K562 (cell line): ENCODE results near the gene GNAI2. TPM values are rescaled to one million over a fixed set of nuclear protein-coding genes. Genes with fewer than 3 reads are reported as not detected.

Experiments
- CSDE1 ChIP-seq, 2 experiments: fragments of 450-650 bp; IDR thresholded peaks; 2 replicates each; pipeline ENCODE4 v1.6.1; 2016; ENCODE audit warnings: mild to moderate bottlenecking in 1 of 2
- FOXJ3 ChIP-seq: sonication (generic); formaldehyde crosslinking; IDR thresholded peaks from 2 replicates; pipeline ENCODE4 v1.4.0; 2020; ENCODE audit warnings: mild to moderate bottlenecking, missing genetic modification reagents
- GABPA ChIP-seq: fragments of 200-800 bp; sonication (Bioruptor generic); conservative IDR thresholded peaks from 2 replicates; pipeline ENCODE4 v1.6.1; 2016; ENCODE audit warnings: low read depth, missing genetic modification characterization, missing compliant biosample characterization
- GTF2E2 ChIP-seq: fragments of 200-800 bp; sonication (Bioruptor generic); IDR thresholded peaks from 2 replicates; pipeline ENCODE4 v1.6.1; 2016; ENCODE audit warnings: missing genetic modification characterization, missing compliant biosample characterization
- HDAC2 ChIP-seq: fragments of 450-650 bp; IDR thresholded peaks from 2 replicates; pipeline ENCODE4 v1.6.1; 2016; ENCODE audit warnings: mild to moderate bottlenecking
- HDAC8 ChIP-seq: fragments of 450-650 bp; IDR thresholded peaks from 2 replicates; pipeline ENCODE4 v1.6.1; 2016; ENCODE audit warnings: mild to moderate bottlenecking, missing genetic modification characterization, moderate library complexity, missing compliant biosample characterization
- HNRNPLL ChIP-seq: fragments of 200-400 bp; formaldehyde crosslinking; IDR thresholded peaks from 2 replicates; pipeline ENCODE4 v1.6.1; 2017; ENCODE audit warnings: low read length, low read depth, mild to moderate bottlenecking; ENCODE audit not compliant: poor library complexity, severe bottlenecking
- KLF16 ChIP-seq: IDR thresholded peaks from 2 replicates; pipeline ENCODE4 v1.6.1; 2016; ENCODE audit warnings: antibody characterized with exemption
- NFE2L1 ChIP-seq: fragments of 450-650 bp; IDR thresholded peaks from 2 replicates; pipeline ENCODE4 v1.6.1; 2016; ENCODE audit warnings: missing genetic modification characterization, low read depth, mild to moderate bottlenecking, missing compliant biosample characterization, moderate library complexity, borderline replicate concordance
- PHF8 ChIP-seq: fragments of 200-600 bp; sonication (generic); IDR thresholded peaks from 2 replicates; pipeline ENCODE4 v1.6.1; 2012; ENCODE audit warnings: mixed run types, mild to moderate bottlenecking, inconsistent platforms, low read length, moderate library complexity, borderline replicate concordance
- RAD21 ChIP-seq, 2 experiments: fragments of 250-450 bp in 1 of 2; fragments of 450-650 bp in 1 of 2; sonication (Bioruptor Pico) in 1 of 2; formaldehyde crosslinking in 1 of 2; IDR thresholded peaks in 1 of 2; conservative IDR thresholded peaks in 1 of 2; 2 replicates each; pipeline versions ENCODE4 v1.4.0 to v1.8.0; 2020 to 2022; ENCODE audit warnings: mild to moderate bottlenecking in 2 of 2, moderate library complexity in 1 of 2
- SPI1 ChIP-seq: IDR thresholded peaks from 2 replicates; pipeline ENCODE4 v1.6.1; 2011; ENCODE audit warnings: low read depth, low read length, control low read depth, borderline replicate concordance
- SREBF2 ChIP-seq: sonication (generic); formaldehyde crosslinking; IDR thresholded peaks from 2 replicates; pipeline ENCODE4 v1.4.0; 2020; ENCODE audit warnings: mild to moderate bottlenecking, missing genetic modification reagents
- XRCC5 ChIP-seq: fragments of 200-400 bp; formaldehyde crosslinking; IDR thresholded peaks from 2 replicates; pipeline ENCODE4 v1.6.1; 2017; ENCODE audit warnings: low read depth, mild to moderate bottlenecking, low read length
- ZBTB17 ChIP-seq: fragments of 450-650 bp; formaldehyde crosslinking; IDR thresholded peaks from 2 replicates; pipeline ENCODE4 v1.4.0; 2020; ENCODE audit warnings: mild to moderate bottlenecking
- ZBTB7A ChIP-seq: IDR thresholded peaks from 2 replicates; pipeline ENCODE4 v1.6.1; 2011; ENCODE audit warnings: low read depth, mild to moderate bottlenecking, low read length, moderate library complexity, borderline replicate concordance; ENCODE audit not compliant: control insufficient read depth
- ZNF263 ChIP-seq: sonication (generic); formaldehyde crosslinking; IDR thresholded peaks from 2 replicates; pipeline ENCODE4 v1.8.0; 2022; ENCODE audit warnings: mild to moderate bottlenecking, missing genetic modification reagents, borderline replicate concordance
- polyA plus RNA-seq, 8 experiments: library from polyadenylated mRNA; depleted of rRNA in 4 of 8; stranded (reverse) in 5 of 8; unstranded in 3 of 8; fragments of >200 nt; fragmentation: Nextera tagmentation in 2 of 8; fragmentation: Illumina TruSeq in 1 of 8; extraction: Ambion mirVana in 2 of 8; extraction: Trizol in 1 of 8; gene quantifications; 2 replicates each; pipeline versions ENCODE4 v1.2.1 to v1.2.3, GENCODE V29; 2011 to 2014; ENCODE audit warnings: inconsistent platforms in 1 of 8, missing spikeins in 1 of 8
- total RNA-seq, 7 experiments: library from RNA; depleted of rRNA in 6 of 7; stranded (reverse); fragments of >200 nt in 6 of 7; fragmentation: Illumina TruSeq in 2 of 7; extraction: Trizol in 2 of 7; gene quantifications; 2 replicates each; pipeline versions ENCODE4 v1.2.1 to v1.2.3, GENCODE V29; 2011 to 2021; ENCODE audit warnings: low replicate concordance in 1 of 7
- TF ChIP-seq, protein P1 (sequence below): fragments of 450-650 bp; formaldehyde crosslinking; IDR thresholded peaks from 2 replicates; pipeline ENCODE4 v1.4.0; 2020; ENCODE audit warnings: mild to moderate bottlenecking, moderate library complexity
- TF ChIP-seq, protein P2 (sequence below): IDR thresholded peaks from 3 replicates; pipeline ENCODE4 v1.6.1; 2011; ENCODE audit warnings: borderline replicate concordance, mild to moderate bottlenecking, moderate library complexity; ENCODE audit not compliant: insufficient read length; ENCODE audit errors: extremely low read depth
- TF ChIP-seq, protein P3 (sequence below): sonication (generic); formaldehyde crosslinking; IDR thresholded peaks from 2 replicates; pipeline ENCODE4 v1.8.0; 2022; ENCODE audit warnings: missing genetic modification reagents, mild to moderate bottlenecking, moderate library complexity, borderline replicate concordance
- TF ChIP-seq, protein P4 (sequence below): fragments of 250-450 bp; sonication (Bioruptor Pico); IDR thresholded peaks from 2 replicates; pipeline ENCODE4 v1.8.0; 2021; ENCODE audit warnings: borderline replicate concordance, mild to moderate bottlenecking, moderate library complexity; ENCODE audit not compliant: poor library complexity, severe bottlenecking

The GNAI2 gene
- total and polyA plus RNA-seq, 9 of the 15 experiments (the other 6 are each of a cell fraction or from before 2014, with no cell fraction given): 1.1 to 72.2 (median 42.7) TPM

DNA sequence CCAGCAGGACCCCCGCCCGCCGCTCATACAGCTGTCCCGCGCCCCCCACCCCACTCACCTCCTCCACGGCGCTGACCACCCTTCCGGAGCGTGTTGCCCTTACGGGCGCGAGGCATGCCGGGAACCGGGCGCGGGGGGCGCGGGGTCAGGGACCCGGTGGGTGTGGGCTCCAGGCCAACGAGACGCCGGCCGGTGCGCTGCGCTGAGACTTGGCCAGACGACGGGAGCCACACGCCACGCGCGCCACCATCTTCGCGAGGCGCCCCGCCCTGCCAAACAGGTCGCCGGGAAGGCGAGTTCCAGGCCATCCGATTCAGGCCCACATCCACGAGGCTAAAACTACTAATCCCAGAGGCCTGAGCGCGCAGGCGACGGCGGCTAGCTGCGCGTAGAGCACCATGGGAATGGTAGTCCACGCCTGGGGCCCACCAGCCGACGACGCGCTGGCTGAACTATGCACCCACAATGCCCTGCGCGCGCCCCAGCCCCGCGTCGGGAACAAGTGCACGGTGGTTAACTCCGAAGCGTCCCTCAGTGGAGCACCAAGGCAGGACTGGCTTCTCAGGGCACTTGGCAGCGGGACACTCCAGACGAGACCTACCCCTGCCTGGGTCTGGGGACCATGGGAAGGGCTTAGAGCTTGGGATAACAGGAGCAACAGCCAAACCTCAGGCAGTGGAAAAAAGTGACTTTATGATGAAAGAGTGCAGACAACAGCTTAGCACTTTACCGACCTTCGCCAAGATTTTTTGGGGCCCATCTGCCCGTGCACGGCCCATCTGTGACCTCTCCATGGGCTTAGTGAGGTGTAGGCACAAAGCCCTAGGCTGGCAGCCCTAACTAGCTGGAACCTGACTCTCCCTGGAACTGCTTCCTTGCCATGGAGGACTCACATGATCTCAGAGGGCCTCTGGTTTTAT lies 56.4 kb downstream of the GNAI2 start, which contains the start of gene IFRD2 (continued):
- TF ChIP-seq, protein P1, sequence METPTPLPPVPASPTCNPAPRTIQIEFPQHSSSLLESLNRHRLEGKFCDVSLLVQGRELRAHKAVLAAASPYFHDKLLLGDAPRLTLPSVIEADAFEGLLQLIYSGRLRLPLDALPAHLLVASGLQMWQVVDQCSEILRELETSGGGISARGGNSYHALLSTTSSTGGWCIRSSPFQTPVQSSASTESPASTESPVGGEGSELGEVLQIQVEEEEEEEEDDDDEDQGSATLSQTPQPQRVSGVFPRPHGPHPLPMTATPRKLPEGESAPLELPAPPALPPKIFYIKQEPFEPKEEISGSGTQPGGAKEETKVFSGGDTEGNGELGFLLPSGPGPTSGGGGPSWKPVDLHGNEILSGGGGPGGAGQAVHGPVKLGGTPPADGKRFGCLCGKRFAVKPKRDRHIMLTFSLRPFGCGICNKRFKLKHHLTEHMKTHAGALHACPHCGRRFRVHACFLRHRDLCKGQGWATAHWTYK: peak; percentile 95
- TF ChIP-seq SPI1 (no peak), FOXJ3 (CRISPR knock-in tag) (no peak), ZBTB17 (CRISPR knock-in tag) (peak; percentile 87), GABPA (tag) (peak; percentile 63), XRCC5 (no peak; the same call in 1 of the 2 replicates), KLF16 (no peak), RAD21 (CRISPR knock-in tag; conservative IDR thresholded peaks at IDR 0.05 in 1 of 2, IDR thresholded peaks at IDR 0.05 in 1 of 2) (no peak), GTF2E2 (tag) (no peak), CSDE1 (IDR thresholded peaks at IDR 0.05) (no peak), ZNF263 (CRISPR knock-in tag) (peak; percentile 56; the same call in 1 of the 2 replicates), NFE2L1 (no peak), HDAC2 (no peak), PHF8 (peak; percentile 62; the same call in 1 of the 2 replicates), SREBF2 (CRISPR knock-in tag) (no peak), HNRNPLL (no peak), ZBTB7A (peak; percentile 77; the same call in 1 of the 2 replicates), HDAC8 (peak; percentile 79; the same call in 1 of the 2 replicates)
- TF ChIP-seq, protein P2, sequence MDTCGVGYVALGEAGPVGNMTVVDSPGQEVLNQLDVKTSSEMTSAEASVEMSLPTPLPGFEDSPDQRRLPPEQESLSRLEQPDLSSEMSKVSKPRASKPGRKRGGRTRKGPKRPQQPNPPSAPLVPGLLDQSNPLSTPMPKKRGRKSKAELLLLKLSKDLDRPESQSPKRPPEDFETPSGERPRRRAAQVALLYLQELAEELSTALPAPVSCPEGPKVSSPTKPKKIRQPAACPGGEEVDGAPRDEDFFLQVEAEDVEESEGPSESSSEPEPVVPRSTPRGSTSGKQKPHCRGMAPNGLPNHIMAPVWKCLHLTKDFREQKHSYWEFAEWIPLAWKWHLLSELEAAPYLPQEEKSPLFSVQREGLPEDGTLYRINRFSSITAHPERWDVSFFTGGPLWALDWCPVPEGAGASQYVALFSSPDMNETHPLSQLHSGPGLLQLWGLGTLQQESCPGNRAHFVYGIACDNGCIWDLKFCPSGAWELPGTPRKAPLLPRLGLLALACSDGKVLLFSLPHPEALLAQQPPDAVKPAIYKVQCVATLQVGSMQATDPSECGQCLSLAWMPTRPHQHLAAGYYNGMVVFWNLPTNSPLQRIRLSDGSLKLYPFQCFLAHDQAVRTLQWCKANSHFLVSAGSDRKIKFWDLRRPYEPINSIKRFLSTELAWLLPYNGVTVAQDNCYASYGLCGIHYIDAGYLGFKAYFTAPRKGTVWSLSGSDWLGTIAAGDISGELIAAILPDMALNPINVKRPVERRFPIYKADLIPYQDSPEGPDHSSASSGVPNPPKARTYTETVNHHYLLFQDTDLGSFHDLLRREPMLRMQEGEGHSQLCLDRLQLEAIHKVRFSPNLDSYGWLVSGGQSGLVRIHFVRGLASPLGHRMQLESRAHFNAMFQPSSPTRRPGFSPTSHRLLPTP: no peak
- TF ChIP-seq, protein P3, sequence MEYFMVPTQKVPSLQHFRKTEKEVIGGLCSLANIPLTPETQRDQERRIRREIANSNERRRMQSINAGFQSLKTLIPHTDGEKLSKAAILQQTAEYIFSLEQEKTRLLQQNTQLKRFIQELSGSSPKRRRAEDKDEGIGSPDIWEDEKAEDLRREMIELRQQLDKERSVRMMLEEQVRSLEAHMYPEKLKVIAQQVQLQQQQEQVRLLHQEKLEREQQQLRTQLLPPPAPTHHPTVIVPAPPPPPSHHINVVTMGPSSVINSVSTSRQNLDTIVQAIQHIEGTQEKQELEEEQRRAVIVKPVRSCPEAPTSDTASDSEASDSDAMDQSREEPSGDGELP (CRISPR knock-in tag): peak; percentile 88
- TF ChIP-seq, protein P4, sequence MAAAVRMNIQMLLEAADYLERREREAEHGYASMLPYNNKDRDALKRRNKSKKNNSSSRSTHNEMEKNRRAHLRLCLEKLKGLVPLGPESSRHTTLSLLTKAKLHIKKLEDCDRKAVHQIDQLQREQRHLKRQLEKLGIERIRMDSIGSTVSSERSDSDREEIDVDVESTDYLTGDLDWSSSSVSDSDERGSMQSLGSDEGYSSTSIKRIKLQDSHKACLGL: no peak
